ENCODE measurements around the gene ABTB1.
"Not testable (repeated sequence)": the region's sequence is repeated elsewhere in the genome, so short reads cannot be mapped to it uniquely, and the experiment has no call there.

ABTB1 gene

DNA sequence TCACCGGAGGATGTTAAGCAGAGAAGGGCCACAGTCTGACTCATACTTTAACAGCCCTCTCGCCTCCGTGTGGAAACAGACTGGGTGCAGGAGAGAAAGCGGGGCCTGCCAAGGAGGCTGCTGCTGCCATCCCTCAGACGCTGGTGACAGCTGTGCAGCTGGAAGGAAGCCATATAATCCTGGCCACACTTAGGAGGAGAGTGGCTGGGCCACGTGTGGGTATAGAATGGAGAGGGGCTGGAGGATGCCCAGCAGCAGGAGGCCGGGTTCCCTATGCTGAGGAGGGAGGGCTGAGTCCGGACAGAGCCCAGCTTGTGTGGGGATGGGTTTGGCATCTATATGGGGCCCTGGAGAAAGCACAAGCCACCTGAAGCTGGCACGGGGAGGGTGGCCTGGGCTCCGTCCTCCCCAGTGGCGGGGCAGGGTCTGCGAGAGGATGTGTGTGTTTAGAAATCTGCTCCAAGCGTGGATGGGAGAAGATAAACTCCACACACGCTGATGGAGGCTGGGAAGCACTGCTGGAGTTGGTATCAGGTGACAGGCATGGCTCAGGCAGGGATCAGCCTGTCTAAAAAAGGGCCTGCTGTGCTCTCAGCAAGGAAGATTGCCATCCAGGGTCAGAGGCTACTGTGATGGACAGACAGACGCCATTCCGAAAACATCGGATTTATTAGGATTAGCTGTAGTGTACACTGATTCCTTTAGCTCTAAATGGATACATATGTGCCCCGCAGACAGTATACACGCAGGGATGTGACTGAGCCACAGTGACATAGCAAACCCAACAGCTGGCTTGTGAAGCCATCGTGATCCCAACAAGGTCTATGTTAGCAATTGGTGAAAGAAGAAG, 15.9 kb downstream of the ABTB1 start:
- DNase-seq = no peak

DNA sequence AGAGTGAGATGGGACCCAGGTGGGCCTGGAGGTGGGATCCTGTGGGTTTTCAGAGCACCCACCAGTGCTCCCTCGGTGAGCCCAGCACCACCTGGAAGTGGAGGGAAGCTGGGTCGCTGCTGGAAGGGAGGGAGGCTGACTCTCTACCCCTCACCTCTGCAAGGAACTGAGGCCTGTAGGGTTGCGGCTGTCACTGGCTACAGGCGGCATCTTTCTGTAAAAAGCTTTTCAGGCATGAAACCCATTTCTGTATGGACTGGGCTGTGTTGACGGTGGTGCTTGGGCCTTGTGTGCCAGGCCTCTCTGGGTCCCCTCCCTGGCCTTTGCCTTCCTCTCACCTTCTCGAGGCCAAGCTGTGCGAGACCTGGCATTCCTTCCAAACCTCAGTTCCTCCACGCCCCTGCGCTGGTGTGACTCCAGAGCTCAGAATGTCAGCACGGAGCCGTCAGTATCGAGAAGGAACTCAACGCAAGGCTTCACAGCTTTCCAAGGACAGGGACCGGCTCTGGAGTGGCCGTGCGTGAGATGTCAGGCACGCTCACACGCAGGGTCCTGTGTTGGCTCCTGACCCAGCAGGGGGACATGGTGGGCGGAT, 16.6 kb downstream of the ABTB1 start:
- DNase-seq = no peak

DNA sequence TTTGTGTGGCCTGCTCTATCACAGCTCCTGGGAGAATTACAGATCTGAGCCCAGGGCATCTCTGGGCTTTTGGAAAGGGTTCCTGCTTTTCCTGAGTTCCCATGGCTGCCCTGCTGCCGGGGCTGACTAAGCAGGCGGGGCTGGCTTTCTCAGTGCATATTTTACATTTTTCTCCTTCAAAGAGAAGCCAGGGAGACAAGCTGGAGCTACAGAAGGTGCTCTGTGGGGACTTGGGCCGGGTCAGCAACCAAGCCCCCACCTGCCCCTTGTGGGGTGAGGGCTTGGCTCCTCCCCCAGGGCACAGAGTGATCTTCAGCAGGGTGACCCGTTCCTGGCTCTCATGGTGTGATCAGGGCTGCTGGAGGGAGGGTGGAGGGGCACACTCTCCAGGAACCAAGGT, 17.4 kb downstream of the ABTB1 start:
- DNase-seq = no peak

DNA sequence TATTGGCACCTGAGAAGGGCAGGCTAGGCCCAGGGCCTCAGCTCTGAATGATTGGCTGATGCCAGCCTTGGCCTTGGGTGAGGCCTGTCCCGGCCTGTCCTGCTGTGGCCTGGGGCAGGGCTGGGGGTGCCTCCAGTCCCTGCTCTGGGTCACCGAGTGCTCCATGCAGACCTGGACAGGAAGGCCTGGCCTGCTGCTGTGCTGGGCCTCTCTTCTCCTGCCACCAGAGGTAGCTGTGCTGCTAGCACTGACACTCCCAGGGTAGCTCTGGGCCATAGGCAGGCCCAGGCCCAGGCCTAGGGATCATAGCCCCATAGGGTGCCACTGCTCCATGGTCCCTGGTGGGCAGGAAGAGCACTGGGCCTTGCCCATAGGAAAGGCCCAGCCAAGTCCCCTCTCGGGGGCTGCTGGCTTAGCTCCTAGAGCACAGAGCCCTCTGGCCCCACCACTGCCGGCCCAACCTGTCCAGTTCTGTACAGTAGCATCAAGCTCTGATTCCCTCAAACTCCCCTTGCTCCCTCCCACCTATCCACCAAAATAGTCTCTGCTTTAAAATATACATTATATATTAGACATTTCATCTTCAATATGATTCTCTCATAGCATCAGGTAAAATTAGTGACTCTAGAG, 18.2 kb downstream of the ABTB1 start:
- no peak for DNase-seq

DNA sequence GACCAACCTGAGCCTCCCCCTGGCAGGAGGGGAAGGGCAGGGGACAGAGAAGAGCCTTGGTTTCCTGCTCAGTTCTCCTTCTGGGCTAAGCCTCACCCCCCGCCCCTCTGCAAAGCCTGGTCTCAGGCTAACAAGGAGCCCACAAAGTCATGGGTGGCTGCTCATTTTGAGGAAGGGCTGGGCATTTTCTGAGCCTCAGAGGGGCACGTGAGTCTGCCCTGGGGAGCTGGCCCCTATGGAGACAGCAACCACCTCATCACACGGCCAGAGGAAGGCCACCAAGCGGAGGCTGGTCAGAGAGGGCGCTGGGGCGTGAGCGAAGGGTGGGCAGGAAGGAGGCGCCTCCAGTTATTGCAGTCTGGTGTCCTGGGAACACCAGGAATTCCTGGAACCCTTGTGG, 18.7 kb downstream of the ABTB1 start:
- DNase-seq = no peak

DNA sequence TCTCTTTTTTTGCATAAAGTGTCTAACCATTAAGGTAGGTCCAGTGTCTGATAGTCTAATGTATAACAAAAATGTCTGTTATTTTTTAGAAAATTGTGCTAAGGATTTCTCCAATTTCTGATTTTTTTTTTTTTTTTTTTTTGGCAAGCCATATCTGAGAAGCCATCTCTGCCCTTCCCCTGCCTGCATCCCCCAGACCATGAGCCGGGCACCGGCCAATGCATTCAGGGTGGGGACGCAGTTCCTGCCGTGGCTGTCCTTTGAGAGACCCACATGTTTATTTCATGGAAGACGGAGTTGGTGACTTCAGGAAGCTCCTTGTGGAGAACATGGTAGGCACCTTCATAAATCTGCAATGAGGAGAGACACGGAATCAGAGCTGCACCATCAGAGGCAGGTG, 19.2 kb downstream of the ABTB1 start:
- DNase-seq = no peak

DNA sequence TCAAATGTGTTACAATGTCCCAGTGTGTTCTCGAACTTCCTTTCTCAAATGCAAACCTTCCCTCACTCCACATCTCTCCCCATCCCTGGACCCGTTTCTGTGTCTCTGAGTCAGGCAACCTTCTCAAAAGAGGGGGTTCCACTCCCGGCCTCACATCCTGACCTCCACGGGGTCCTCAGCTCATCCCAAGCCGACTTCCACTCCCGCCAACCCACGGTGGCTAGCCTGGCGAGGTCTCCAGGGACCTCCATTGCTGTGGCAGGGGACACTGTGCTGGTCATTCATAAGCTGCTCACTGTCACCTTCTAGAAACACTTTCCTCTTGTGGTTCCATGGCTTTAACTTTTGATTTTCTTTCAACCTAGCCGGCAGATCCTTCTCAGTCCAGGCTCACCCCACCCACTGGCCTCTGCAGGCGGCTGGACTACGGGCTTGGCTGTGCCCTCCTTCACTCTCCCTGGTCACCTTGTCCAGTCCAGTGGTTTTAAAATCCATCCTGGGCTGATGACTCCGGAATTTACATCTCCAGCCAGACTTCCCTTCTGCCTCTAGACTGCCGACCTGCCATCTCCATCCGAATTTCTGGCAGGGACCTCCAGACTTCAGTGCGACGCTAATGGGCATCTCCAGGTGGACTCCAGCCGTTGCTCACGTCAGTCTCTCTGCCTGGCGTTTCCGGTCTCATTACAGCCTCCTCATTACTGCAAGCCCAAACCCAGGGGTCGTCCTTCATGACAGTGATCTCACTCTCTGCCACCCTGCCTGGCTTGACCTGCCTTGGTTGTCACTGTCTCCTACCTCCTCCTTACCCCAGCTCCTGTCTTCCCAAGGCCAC, 20.0 kb downstream of the ABTB1 start:
- DNase-seq = no peak

DNA sequence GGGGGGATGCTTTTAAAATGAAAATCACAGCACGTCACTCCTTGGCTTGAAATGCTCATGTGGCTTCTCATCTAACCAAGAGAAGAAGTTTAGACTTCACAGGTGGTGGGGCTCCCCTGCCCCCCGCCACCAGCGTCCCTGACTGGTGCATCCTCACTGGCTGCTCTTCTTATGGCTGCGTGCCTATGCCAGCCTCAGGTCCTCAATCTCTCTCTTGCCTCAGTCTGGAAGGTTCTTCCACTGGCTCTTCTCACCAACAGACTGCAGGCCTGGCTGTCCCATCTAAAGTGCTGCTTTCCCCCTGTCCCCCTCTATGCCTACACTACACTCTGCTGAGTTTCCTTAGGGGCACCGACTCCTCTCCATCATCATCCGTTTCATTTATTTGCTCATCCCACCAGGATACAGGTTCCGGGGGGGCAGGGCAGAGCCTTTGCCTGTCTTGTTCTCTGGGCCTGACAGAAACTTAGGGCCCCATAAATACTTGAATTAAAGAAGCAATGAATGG, 20.6 kb downstream of the ABTB1 start:
- no peak for DNase-seq

DNA sequence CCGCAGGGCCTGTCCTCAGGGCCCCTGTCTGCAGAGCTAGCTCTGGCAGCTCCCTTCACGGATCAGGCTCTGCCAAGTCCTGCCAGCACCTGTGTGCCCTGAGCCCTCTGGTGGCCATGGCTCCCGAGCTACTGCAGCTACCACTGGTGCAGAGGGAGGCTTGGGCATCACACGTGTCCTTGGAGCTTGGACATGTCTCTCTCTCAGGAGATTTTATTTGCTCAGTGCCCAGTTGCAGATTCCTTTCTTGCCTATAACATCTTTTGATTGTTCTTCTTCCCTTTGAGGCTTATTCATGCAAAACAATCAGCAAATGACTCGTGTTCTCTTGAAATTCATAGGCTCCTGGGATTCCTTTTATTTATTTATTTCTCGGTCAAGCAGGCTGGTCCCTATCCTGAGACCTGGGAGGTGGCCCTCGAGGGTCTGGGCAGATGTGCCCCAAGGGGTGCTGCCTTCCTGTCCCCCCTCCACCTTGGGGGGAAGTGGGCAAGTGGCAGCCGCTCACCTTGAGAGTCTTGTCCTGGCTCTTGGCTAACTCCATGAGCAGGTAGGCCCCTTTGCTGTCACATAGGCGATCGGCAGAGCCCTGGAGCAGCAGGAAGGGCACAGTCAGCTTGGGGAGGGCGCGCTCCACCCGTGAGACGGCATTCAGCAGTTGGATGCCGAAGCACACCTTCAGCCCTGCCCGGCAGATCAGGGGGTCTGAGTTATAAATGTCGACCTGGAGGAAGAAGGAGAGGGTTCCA, 21.9 kb downstream of the ABTB1 start:
- DNase-seq = peak; percentile 55 to 61

DNA sequence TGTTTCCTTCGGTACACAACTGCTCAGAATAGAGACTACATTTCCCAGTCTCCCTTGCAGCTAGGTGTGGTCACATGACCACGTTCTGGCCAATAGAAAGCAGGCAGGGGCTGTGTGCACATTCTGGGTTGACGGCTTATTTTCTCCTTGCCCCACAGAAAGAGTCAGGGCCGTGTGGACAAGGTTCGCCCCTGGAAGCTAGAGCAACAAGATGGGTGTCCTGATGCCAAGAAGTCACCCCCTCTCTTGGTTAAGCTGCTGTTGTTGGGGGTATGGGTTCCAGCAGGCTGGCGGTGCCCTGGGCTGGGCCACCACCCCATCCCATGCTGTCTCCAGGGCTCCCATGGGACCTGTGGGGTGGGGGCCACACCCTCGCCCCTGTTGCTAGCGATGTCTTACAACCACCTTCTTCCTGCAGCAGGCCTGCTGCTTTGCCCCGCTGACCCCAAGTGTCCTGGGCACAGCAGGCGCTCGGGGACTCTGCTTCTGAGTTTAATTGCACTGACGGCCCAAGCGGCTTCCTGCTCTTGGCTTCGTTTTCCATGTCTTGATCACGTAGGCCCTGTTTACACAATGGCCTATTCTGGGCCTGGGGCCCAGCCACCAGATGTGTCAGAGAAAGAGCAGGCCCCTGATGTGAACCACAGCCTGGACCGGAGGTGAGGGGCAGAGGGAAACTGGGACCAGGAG, 24.9 kb downstream of the ABTB1 start:
- peak; percentile 67 to 70 for DNase-seq

DNA sequence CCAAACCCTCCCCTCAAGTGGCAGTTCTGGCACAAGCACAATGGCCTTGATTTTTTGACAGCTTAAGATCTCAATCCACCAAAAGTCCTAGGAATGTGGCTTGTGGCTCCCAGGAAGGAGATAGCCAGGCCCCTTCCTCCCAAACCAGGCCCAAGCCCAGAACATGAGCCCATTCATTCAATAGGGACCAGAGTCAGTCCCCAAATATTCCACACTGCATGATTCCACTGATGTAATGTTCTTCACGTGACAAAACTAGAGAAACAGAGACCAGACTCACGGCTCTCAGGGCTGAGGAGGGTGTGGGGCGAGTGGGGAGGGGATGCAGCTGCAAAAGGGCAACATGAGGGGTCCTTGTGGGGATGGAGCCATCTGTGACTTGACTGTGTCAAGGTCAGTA, 25.5 kb downstream of the ABTB1 start:
- DNase-seq = no peak

DNA sequence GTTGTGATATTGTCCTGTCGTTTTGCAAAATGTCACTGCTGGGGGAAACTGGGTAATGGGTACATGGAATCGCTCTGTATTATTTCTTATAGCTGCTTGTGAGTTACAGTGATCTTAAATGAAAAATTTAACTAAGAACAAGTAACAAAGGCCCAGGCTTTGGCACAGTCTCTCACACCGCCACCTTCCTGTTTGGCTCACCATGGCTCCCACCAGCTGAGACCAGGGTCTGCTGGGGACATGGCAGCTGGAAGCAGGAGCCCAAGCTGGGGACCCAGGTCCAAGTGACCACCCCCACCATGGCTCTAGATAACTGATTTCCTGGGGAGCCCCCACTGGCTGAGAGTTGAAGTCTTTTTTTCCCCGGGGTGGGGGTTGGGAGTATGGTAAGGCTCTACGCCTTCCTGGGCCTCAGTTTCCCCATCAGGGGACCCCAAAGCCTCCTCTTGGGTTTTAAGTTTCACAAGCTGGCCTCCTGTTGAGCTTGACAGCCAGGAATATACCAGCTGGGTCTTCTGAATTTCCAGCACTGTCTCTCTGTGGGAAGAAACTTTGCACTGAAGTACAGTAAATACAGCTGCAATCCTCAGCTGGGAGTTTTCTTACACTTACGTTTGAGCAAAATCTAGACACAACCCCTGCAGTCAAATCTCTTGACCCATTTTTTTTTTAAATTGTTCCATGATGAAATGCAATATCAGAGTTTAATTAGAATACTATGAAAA, 26.1 kb downstream of the ABTB1 start:
- DNase-seq = no peak

DNA sequence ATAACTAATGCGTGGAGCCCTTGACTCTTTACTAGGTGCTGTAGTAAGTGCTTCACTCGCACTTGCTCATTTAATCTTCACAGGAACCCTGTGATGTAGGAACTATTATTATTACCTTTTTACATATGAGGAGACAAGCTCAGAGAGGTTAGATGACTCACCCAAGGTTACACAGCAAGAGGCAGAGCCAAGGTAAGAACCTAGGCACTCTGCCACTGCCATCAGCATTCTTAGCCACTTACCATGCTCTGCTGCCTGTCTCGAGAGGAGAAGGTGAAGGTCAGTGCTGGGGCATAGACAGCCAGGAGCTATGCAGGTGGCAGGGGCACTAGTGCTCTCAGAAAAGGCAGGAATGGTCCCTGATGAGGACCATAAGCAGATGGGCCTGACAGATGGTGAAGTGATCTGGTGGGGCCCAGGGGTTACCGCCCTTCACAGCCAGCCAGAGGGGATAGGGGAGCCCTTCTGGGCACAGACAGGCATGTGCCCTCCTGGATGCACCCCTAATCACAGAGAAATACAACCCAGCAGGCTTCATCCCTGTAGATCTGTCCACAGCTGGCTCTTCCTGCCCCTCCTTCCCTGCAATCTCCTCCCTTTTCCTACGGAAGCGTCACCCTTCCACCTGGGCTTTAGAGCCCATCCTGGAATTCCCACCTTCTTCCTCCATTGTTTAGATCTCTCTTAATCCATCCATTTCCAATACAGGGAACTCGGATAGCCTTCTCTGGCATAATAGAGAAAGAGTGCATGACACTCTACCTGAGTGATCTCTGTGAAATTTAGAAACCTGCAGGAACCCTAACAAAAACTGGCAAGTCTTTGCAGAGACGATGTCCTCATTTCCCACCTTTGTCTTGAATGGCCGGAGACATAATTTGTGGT, 26.9 kb downstream of the ABTB1 start:
- DNase-seq = no peak

DNA sequence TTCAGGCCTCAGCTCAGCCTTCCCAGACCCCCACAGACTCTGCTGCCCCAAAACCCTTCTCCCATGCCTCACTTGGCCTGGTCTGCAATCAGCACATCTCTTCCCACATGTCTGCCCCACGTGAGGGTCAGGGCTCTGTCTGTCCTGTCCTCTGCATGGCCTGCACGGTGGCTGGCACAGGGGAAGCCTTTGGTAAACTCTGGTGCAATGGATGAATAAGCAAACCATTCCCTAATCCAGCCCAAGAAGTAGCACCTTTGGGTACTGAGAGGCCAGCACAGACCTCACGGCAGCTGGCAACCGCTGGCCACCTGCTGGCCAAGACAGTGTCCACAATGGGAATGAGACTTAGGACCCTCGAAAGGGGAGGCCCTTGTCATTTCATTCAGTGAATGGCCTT, 27.7 kb downstream of the ABTB1 start:
- DNase-seq = no peak

DNA sequence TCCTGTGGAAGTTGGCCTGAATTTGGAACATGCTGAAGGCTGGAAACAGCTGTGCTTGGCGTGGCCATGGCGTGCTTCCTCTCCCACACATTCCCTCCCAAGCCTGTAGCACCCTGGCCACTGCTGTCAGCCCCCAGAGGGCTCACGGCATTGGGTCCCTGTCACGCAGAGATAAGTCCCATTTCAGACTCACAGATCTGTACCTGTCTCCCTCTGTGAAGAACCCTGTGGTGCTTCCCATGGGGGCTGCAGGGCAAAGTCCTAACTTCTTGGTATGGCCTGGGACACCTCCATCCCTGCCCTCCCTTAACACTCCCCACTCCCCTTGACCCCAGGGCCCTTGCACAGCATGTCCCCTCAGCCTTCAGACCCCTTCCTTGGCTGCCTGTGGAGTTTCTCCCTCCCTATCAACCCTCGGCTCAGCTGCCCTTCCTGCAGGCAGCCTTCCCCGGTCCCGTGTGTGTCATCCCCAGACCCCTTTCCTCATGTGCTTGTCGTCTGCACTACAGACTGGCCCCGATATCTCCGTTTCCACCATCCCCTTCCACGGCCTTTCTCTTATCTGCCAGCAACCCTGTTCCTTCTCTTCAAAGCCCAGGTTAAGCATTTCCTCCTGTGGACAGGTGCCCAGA, 28.6 kb downstream of the ABTB1 start:
- DNase-seq = no peak

DNA sequence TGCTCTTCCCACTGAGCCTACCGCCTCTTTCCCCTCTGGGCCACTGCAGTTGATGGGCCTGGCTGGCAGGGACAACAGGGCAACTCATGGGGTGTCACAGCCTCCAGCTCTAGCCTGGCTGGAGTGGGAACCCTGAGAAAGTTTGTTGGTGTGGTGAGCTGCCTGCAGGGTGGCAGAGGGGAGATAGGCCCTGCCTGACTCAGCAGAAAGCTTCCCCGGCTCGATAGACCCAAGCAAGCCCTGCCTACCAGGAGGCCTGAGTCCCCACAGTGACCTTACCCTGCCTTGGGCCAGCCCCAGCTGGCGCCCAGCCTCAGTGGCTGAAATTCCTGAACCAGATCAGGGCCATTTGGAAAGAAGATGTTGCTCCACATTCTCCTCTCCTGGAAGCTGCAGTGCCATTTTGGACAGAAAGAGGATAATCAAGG, 29.4 kb downstream of the ABTB1 start:
- DNase-seq = no peak

DNA sequence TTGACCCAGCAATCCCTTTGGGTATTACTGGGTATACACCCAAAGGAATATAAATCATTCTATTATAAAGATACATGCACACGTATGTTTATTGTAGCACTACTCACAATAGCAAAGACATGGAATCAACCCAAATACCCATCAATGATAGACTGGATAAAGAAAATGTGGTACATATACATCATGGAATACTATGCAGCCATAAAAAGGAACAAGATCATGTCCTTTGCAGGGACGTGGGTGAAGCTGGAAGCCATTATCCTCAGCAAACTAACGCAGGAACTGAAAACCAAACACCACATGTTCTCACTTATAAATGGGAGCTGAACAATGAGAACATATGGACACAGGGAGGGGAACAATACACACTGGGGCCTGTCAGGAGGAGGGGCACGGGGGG, 32.1 kb downstream of the ABTB1 start:
- not testable (repeated sequence) for DNase-seq

DNA sequence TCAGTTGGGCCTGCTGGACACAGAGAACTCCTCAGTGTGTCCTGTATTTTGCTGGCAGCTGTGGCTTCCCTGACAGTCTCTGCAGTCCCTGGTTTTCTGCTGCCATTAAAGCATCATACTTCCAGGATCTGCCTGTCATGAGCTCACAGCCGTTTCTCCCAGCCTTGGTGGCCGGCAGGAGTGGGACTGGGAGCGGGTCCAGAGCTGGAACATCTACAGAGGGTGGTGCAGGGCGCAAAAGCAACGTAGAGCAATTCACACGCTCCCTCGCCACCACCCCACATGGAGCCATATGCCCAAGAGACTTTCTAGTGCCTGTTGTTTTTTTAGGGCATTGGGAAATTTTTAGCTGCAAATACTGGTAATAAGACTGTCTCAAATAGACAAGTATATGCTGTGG, 33.6 kb downstream of the ABTB1 start:
- DNase-seq = no peak

DNA sequence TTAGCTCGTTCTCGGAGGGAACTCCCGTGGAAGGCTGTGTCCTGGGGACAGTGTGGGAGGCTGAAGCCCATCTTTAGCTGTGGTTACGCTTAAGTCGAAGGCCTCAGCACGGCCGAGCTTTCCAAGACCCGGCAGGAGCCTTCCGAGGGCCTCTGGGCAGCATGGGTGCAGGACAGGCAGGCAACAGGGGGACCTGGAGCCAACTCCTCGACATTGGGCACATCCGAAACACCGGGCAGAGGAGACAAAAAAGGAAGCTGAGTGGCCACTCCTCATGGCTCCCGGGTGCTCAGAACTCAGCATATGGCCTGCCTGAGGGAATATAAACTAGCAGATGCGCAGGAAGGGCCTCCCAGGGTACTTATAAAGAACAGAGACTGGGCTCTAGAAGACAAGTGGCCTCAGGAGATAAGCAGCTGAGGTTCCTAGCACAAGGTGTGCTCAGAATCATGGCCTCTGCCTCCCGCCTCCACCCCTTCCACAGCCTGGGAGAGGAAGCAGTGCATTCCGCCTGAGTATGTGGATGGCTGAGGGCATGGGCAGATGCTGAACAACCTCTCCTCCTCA, 34.1 kb downstream of the ABTB1 start:
- DNase-seq = no peak

Data from CD4-positive, alpha-beta T cell treated with Interleukin-1 beta for 1 hour (primary cell).